ENCODE measurements around the gene TCN2.

DNA sequence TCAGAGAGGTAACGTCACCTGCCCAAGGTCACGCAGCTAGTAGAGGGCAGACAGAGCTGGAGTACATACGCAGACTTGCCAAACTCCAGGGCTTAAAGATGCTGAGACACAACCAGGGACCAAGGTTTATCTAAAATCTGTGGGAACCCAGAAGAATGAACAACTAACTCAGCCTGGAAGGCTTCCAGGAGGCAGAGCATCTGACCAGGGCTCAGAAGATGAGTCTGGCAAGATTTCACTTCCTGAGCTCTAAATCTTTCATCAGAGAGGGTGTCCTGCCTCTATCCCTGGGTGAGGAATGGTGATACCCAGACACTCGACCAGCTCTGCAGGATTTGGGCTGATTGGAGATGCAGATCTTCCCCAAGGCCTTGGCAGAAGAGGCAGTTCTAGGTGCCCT lies 41.6 kb upstream of the TCN2 start:
- TF ChIP-seq, protein P1, sequence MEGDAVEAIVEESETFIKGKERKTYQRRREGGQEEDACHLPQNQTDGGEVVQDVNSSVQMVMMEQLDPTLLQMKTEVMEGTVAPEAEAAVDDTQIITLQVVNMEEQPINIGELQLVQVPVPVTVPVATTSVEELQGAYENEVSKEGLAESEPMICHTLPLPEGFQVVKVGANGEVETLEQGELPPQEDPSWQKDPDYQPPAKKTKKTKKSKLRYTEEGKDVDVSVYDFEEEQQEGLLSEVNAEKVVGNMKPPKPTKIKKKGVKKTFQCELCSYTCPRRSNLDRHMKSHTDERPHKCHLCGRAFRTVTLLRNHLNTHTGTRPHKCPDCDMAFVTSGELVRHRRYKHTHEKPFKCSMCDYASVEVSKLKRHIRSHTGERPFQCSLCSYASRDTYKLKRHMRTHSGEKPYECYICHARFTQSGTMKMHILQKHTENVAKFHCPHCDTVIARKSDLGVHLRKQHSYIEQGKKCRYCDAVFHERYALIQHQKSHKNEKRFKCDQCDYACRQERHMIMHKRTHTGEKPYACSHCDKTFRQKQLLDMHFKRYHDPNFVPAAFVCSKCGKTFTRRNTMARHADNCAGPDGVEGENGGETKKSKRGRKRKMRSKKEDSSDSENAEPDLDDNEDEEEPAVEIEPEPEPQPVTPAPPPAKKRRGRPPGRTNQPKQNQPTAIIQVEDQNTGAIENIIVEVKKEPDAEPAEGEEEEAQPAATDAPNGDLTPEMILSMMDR (conservative IDR thresholded peaks at IDR 0.05; ENCODE audit: low read length) = no peak
- TF ChIP-seq EZH2phosphoT487 (IDR thresholded peaks at IDR 0.05; ENCODE audit: borderline replicate concordance, low read depth, low read length) = no peak
